Fibroblast of pulmonary artery (primary cell): Measurements from ENCODE around the gene PRDM16.
A peak's percentile ranks its signal among the peaks of the same experiment; 100 is the strongest.

Experiments
- DNase-seq: peaks from one replicate; pipeline ENCODE4 v3.0.0-alpha.2; 2010; ENCODE audit warnings: low read depth
- H3K4me3 ChIP-seq: replicated peaks from 2 replicates; pipeline ENCODE4 v1.5.1; 2011; ENCODE audit warnings: low read depth, mild to moderate bottlenecking, control low read depth, low read length, moderate library complexity
- TF ChIP-seq, protein P1 (sequence below): IDR thresholded peaks from 2 replicates; pipeline ENCODE4 v1.5.1; 2011; ENCODE audit warnings: mild to moderate bottlenecking, control low read depth, low read length, inconsistent platforms; ENCODE audit errors: missing control alignments

Gene PRDM16

GRCh38 chr1:3066250-3066711, 2.7 kb upstream of the PRDM16 start:
- TF ChIP-seq, protein P1, sequence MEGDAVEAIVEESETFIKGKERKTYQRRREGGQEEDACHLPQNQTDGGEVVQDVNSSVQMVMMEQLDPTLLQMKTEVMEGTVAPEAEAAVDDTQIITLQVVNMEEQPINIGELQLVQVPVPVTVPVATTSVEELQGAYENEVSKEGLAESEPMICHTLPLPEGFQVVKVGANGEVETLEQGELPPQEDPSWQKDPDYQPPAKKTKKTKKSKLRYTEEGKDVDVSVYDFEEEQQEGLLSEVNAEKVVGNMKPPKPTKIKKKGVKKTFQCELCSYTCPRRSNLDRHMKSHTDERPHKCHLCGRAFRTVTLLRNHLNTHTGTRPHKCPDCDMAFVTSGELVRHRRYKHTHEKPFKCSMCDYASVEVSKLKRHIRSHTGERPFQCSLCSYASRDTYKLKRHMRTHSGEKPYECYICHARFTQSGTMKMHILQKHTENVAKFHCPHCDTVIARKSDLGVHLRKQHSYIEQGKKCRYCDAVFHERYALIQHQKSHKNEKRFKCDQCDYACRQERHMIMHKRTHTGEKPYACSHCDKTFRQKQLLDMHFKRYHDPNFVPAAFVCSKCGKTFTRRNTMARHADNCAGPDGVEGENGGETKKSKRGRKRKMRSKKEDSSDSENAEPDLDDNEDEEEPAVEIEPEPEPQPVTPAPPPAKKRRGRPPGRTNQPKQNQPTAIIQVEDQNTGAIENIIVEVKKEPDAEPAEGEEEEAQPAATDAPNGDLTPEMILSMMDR = peak; percentile 23
- H3K4me3 ChIP-seq = no peak overlapping the region
- no peak for DNase-seq

GRCh38 chr1:3066826-3067225, 2.2 kb upstream of the PRDM16 start:
- no peak overlapping the region for H3K4me3 ChIP-seq
- DNase-seq = no peak
- TF ChIP-seq, protein P1 = no peak

DNA sequence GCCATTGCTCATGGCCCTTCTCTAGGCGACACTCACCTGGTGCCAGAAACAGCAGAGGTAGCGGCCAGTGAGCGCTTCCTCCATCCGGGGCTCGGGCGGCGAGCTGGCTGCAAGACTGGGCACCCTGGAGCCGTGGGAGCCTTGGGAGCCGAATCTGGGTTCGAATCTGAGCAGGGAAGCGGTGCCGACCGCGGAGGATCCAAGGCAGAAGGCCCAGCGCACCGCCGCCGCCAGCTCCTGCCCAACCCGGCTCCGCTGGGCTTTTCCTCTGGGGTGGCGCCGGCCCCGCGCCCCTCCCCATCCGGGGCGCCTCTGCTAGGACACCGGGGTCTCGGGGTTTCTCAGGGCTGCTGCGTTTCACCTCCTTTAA, 1.7 kb upstream of the PRDM16 start:
- TF ChIP-seq, protein P1 = no peak
- H3K4me3 ChIP-seq = no peak overlapping the region
- DNase-seq = no peak

- H3K4me3 ChIP-seq = no peak overlapping the region
- DNase-seq = no peak
- TF ChIP-seq, protein P1 = no peak
Measured at GRCh38 chr1:3067671-3068563, 1.1 kb upstream of the PRDM16 start.

DNA sequence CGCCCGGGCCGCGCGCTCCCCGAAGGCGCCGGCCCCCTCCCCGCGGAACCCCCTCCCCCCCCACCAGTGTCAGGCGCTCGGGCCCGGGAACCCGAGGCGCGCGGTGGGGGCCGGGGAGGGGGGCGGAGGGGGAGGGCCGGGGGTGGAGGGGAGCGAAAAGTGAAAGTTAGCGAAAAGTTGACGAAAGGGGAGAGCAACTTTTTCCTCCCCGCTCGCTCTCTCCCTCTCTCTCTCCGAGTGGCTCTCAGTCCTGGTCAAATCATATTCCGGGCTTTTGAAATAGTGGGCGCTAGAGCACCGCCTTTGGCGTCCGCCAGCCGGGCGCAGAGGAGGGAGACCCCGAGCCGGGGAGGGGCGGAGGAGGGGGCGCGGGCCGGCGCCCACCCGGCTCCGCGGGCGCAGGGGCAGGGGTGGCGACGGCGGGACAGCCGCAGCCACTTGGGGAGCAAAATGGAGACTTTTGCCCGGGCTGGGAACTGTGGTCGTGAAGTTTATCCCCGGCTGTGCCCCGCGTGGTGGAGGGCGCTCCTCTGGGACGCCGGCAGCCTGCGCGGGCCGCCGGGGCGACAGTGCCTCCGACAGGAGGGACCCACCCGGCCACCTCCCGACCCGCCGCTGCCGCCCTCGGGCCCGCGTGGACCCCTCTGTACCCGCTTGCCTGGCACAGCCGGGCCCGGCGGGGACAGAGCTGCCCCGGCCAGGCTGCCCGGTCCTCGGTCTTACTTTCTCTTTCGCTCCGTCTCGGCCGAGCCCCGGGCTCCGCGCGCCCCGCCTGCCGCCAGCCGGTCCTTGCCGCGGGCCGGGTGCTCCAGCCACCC, 697 bp downstream of the PRDM16 start:
- peak overlapping the region; percentile 39 for H3K4me3 ChIP-seq
- TF ChIP-seq, protein P1 = peak; percentile 20
- peak; percentile 47 for DNase-seq

DNA sequence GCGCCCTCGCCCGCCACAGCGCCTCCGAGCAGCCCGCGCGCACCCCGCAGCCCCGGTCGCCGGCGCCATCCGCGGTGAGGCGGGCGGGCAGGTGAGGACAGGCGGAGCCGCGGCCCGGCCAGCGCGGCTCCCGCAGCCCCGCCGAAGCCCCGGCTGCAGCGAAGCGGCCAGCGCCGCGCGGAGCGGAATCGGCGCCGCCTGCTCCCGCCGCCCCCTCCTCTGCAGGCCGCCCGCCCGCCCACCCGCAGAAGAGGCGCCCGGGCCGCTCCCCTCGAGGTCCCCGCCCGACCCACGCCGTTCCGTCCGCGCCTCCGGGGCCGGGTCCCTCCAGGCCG, 1.3 kb downstream of the PRDM16 start:
- TF ChIP-seq, protein P1 = no peak
- H3K4me3 ChIP-seq = peak overlapping the region; percentile 39
- no peak for DNase-seq
